HepG2 (cell line): Measurements from ENCODE around the gene ACOT2.

Experiments used
- CTCF ChIP-seq: sonication (generic); formaldehyde crosslinking; IDR thresholded peaks from 2 replicates; pipeline ENCODE4 v1.5.0; 2020; ENCODE audit warnings: mild to moderate bottlenecking, missing genetic modification reagents, moderate library complexity
- ESRRA ChIP-seq: sonication (generic); formaldehyde crosslinking; IDR thresholded peaks from 2 replicates; pipeline ENCODE4 v1.5.1; 2020; ENCODE audit warnings: mild to moderate bottlenecking, low read depth, missing genetic modification reagents
- RAD21 ChIP-seq: fragments of 450-650 bp; formaldehyde crosslinking; IDR thresholded peaks from 2 replicates; pipeline ENCODE4 v1.5.0; 2020; ENCODE audit warnings: mild to moderate bottlenecking
- RNF2 ChIP-seq: fragments of 450-650 bp; conservative IDR thresholded peaks from 2 replicates; pipeline ENCODE4 v1.6.1; 2016; ENCODE audit warnings: low read depth
- SRSF9 ChIP-seq: fragments of 200-400 bp; formaldehyde crosslinking; IDR thresholded peaks from 2 replicates; pipeline ENCODE4 v1.6.1; 2018; ENCODE audit warnings: borderline replicate concordance, mild to moderate bottlenecking, low read depth, low read length; ENCODE audit not compliant: insufficient read depth, poor library complexity, severe bottlenecking
- TAF1 ChIP-seq: sonication (generic); formaldehyde crosslinking; IDR thresholded peaks from 2 replicates; pipeline ENCODE4 v1.4.0; 2020; ENCODE audit warnings: missing genetic modification reagents
- ZBTB21 ChIP-seq: sonication (generic); formaldehyde crosslinking; IDR thresholded peaks from 2 replicates; pipeline ENCODE4 v1.4.0; 2020; ENCODE audit warnings: missing genetic modification reagents
- ZBTB4 ChIP-seq: sonication (generic); formaldehyde crosslinking; IDR thresholded peaks from 2 replicates; pipeline ENCODE4 v1.4.0; 2020; ENCODE audit warnings: missing genetic modification reagents, mild to moderate bottlenecking, borderline replicate concordance
- ZNF143 ChIP-seq: sonication (generic); formaldehyde crosslinking; IDR thresholded peaks from 2 replicates; pipeline ENCODE4 v1.4.0; 2020; ENCODE audit warnings: missing genetic modification reagents

GRCh38 chr14:73567358-73567757, 1.7 kb upstream of the ACOT2 start:
- TF ChIP-seq SRSF9 (no peak), ZBTB4 (CRISPR knock-in tag) (no peak), ZNF143 (CRISPR knock-in tag) (no peak), ESRRA (CRISPR knock-in tag) (no peak), RAD21 (no peak), CTCF (no peak), ZBTB21 (no peak), RNF2 (no peak), TAF1 (CRISPR knock-in tag) (no peak)
